Measurements from ENCODE around the gene FAM83D. TPM values are rescaled to one million over a fixed set of nuclear protein-coding genes. Genes with fewer than 3 reads are reported as not detected.

The FAM83D gene
- total RNA-seq, 1 experiment from 2014 or later = 48.1 TPM

DNA sequence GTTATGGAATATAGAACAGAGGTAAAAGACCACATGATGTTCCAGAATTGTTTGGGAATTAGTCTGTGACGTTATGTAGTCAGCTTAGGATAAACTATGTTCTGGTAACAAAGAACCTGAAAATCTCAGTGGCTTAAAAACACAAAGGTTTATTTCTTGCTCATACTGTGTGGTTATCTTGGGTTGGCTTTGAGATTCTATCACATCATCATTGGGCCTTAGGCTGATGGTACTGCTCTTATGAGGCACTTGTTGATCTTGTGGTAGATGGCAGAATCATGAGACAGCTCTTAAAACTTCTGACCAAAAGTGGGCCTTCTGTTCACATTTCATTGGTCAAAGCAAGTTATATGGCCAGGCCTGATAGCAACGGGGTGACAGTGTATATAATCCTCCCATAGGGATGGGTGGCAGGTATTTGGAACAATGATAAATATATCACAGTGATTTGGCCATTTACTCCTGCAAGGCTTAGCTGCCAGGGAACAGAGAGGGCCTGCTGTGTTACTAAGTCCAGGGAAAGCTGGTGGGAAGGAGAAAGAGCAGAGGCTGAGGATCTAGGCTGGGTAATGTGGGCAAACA, 49.4 kb downstream of the FAM83D start:
- no peak overlapping the region for H3K9ac ChIP-seq (ENCODE audit: extremely low read depth, insufficient read length, low read length)
- no peak overlapping the region for H3K27ac Mint-ChIP-seq
- no peak overlapping the region for H3K14ac ChIP-seq (ENCODE audit: insufficient read depth, low read length)
- H3K79me2 ChIP-seq (ENCODE audit: insufficient read depth, low read length) = no peaks in the 10 kb centered on the region; the same call in 1 of the 2 replicates
- no peak overlapping the region for H3K27ac ChIP-seq (ENCODE audit: insufficient read length, low read depth, low read length)
- H3K79me1 ChIP-seq (ENCODE audit: insufficient read depth, low read depth, low read length, poor library complexity, severe bottlenecking) = no peaks in the 10 kb centered on the region
- H3K27me3 Mint-ChIP-seq (ENCODE audit: low read depth) = no peaks in the 10 kb centered on the region
- no peak overlapping the region for H2AFZ ChIP-seq (ENCODE audit: low read length)
- H2AK5ac ChIP-seq (ENCODE audit: insufficient read length, low read length) = no peak overlapping the region
- H3K4me3 Mint-ChIP-seq = no peak overlapping the region
- no peak overlapping the region for H3T11ph ChIP-seq (ENCODE audit: low read length)
- peaks cover 3 to 18% (median 8%) of the 10 kb centered on the region in 3 experiments; a peak in 5 of 7 replicates for H3K36me3 Mint-ChIP-seq (ENCODE audit: insufficient read depth in 1 of 3, low read depth in 3 of 3)
- no peak overlapping the region for H2BK20ac ChIP-seq (ENCODE audit: low read depth, low read length, poor library complexity, severe bottlenecking)
- no peak overlapping the region for H2BK120ac ChIP-seq (ENCODE audit: low read depth, low read length, poor library complexity, severe bottlenecking)
- no peaks in the 10 kb centered on the region for H3K27me3 ChIP-seq (ENCODE audit: insufficient read depth, low read length)
- no peak overlapping the region for H3K4ac ChIP-seq (ENCODE audit: low read depth, low read length)
- H3K18ac ChIP-seq (ENCODE audit: insufficient read length, low read depth, low read length) = no peak overlapping the region
- no peak overlapping the region for H3K56ac ChIP-seq (ENCODE audit: insufficient read length, low read depth, low read length)
- H4K20me1 ChIP-seq (ENCODE audit: control insufficient read depth, insufficient read depth, insufficient read length) = no peaks in the 10 kb centered on the region
- no CpG with 5 or more reads among the region's 2 CpGs for whole genome bisulfite sequencing (ENCODE audit: extremely low coverage, insufficient read length, low lambda C conversion rate)
- H3K4me1 Mint-ChIP-seq = no peaks in the 10 kb centered on the region
- no peak for DNase-seq
- no peaks in the 10 kb centered on the region for H3K9me3 ChIP-seq (ENCODE audit: control insufficient read depth, low read depth, low read length)
- no peak overlapping the region for H2BK15ac ChIP-seq (ENCODE audit: low read depth, low read length)
- no peak overlapping the region for H4K91ac ChIP-seq (ENCODE audit: insufficient read length, low read depth, low read length)
- no peaks in the 10 kb centered on the region for H3K4me1 ChIP-seq (ENCODE audit: insufficient read depth, low read length)
- H3K23me2 ChIP-seq (ENCODE audit: insufficient read length, low read depth, low read length, poor library complexity, severe bottlenecking) = no peaks in the 10 kb centered on the region
- no peak overlapping the region for H3K4me2 ChIP-seq (ENCODE audit: insufficient read depth, insufficient read length, low read length)
- H2BK12ac ChIP-seq (ENCODE audit: insufficient read length, low read depth, low read length) = no peak overlapping the region
- H4K8ac ChIP-seq (replicated peaks; ENCODE audit: insufficient read length, low read depth, low read length) = no peak overlapping the region
- H3K23ac ChIP-seq (ENCODE audit: insufficient read length, low read depth, low read length) = no peak overlapping the region
- H2BK5ac ChIP-seq (ENCODE audit: insufficient read length, low read length) = no peak overlapping the region
- no peaks in the 10 kb centered on the region for H3K9me3 Mint-ChIP-seq
- TF ChIP-seq CTCF (conservative IDR thresholded peaks at IDR 0.05) = no peak
- no peak overlapping the region for H4K5ac ChIP-seq (ENCODE audit: insufficient read length, low read depth, low read length)
